ENCODE measurements around the gene PEX11G.

PEX11G gene

DNA sequence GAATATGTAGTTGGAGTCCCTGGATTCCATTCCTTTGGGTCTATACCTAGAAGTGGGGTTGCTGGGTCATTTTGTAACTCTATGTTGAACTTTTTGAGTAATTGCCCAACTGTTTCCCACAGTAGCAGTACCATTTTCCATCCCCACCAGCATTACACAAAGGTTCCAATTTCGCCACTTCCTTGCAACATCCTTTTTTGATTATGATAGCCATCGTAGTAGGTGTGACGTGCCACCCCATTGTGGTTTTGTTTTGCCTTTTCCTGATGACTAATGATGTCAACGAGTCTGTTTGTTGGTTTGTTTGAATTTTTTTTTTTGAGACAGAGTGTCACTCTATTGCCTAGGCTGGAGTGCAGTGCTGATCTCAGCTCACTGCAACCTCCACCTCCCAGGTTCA, 3.3 kb upstream of the PEX11G start:
- Histone ChIP-seq H3K4me1 (ENCODE audit: insufficient read depth, low read length, poor library complexity, severe bottlenecking) (no peaks in the 10 kb centered on the region), H2AFZ (ENCODE audit: low read length) (no peak overlapping the region), H3K79me2 (ENCODE audit: insufficient read depth, low read length) (no peaks in the 10 kb centered on the region), H3K9me3 (ENCODE audit: insufficient read depth, low read depth, low read length) (no peaks in the 10 kb centered on the region), H3K27me3 (ENCODE audit: insufficient read depth, low read length, poor library complexity, severe bottlenecking) (no peaks in the 10 kb centered on the region), H3K4me3 (ENCODE audit: low read length, poor library complexity, severe bottlenecking) (no peak overlapping the region), H3K36me3 (ENCODE audit: insufficient read depth, low read length) (no peaks in the 10 kb centered on the region), H3K9me2 (replicated peaks; ENCODE audit: low read depth, low read length) (no peaks in the 10 kb centered on the region), H3F3A (ENCODE audit: low read depth) (no peaks in the 10 kb centered on the region), H3K4me2 (ENCODE audit: low read depth, low read length, poor library complexity, severe bottlenecking) (no peak overlapping the region), H4K20me1 (ENCODE audit: insufficient read depth, low read length, poor library complexity, severe bottlenecking) (no peaks in the 10 kb centered on the region), H3K9ac (ENCODE audit: low read depth, low read length, poor library complexity, severe bottlenecking) (no peak overlapping the region)
- TF ChIP-seq, protein P1, sequence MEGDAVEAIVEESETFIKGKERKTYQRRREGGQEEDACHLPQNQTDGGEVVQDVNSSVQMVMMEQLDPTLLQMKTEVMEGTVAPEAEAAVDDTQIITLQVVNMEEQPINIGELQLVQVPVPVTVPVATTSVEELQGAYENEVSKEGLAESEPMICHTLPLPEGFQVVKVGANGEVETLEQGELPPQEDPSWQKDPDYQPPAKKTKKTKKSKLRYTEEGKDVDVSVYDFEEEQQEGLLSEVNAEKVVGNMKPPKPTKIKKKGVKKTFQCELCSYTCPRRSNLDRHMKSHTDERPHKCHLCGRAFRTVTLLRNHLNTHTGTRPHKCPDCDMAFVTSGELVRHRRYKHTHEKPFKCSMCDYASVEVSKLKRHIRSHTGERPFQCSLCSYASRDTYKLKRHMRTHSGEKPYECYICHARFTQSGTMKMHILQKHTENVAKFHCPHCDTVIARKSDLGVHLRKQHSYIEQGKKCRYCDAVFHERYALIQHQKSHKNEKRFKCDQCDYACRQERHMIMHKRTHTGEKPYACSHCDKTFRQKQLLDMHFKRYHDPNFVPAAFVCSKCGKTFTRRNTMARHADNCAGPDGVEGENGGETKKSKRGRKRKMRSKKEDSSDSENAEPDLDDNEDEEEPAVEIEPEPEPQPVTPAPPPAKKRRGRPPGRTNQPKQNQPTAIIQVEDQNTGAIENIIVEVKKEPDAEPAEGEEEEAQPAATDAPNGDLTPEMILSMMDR (conservative IDR thresholded peaks at IDR 0.05; ENCODE audit: low read length), result no peak
- TF ChIP-seq EZH2phosphoT487 (IDR thresholded peaks at IDR 0.05; ENCODE audit: borderline replicate concordance), result no peak

DNA sequence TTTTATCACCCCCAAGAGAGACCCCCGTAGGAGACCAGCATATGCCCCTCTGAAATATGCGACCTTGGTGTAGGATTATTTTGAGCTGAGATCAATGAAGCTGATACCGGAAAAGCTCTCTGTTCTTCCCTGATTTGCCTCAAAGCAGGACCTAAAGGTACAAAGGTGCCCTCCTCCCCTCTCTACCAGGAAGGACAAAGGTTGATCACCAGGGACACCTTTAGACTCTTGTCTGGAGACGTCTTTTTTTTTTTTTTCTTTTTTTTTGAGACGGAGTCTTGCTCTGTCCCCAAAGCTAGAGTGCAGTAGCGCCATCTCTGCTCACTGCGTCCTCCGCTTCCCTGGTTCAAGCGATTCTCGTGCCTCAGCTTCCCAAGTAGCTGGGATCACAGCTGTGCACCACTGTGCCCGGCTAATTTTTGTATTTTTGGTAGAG, 792 bp upstream of the PEX11G start:
- H3K9me2 ChIP-seq (replicated peaks; ENCODE audit: low read depth, low read length), result no peaks in the 10 kb centered on the region
- H3K9me3 ChIP-seq (ENCODE audit: insufficient read depth, low read depth, low read length), result no peaks in the 10 kb centered on the region
- H3K9ac ChIP-seq (ENCODE audit: low read depth, low read length, poor library complexity, severe bottlenecking), result no peak overlapping the region
- H3K4me2 ChIP-seq (ENCODE audit: low read depth, low read length, poor library complexity, severe bottlenecking), result no peak overlapping the region
- TF ChIP-seq, protein P1 (conservative IDR thresholded peaks at IDR 0.05; ENCODE audit: low read length), result no peak
- no peak for TF ChIP-seq EZH2phosphoT487 (IDR thresholded peaks at IDR 0.05; ENCODE audit: borderline replicate concordance)
- H3K4me1 ChIP-seq (ENCODE audit: insufficient read depth, low read length, poor library complexity, severe bottlenecking), result no peaks in the 10 kb centered on the region
- H3F3A ChIP-seq (ENCODE audit: low read depth), result no peaks in the 10 kb centered on the region
- no peaks in the 10 kb centered on the region for H3K27me3 ChIP-seq (ENCODE audit: insufficient read depth, low read length, poor library complexity, severe bottlenecking)
- no peak overlapping the region for H3K4me3 ChIP-seq (ENCODE audit: low read length, poor library complexity, severe bottlenecking)
- no peaks in the 10 kb centered on the region for H3K36me3 ChIP-seq (ENCODE audit: insufficient read depth, low read length)
- no peaks in the 10 kb centered on the region for H4K20me1 ChIP-seq (ENCODE audit: insufficient read depth, low read length, poor library complexity, severe bottlenecking)
- no peak overlapping the region for H2AFZ ChIP-seq (ENCODE audit: low read length)
- no peaks in the 10 kb centered on the region for H3K79me2 ChIP-seq (ENCODE audit: insufficient read depth, low read length)

DNA sequence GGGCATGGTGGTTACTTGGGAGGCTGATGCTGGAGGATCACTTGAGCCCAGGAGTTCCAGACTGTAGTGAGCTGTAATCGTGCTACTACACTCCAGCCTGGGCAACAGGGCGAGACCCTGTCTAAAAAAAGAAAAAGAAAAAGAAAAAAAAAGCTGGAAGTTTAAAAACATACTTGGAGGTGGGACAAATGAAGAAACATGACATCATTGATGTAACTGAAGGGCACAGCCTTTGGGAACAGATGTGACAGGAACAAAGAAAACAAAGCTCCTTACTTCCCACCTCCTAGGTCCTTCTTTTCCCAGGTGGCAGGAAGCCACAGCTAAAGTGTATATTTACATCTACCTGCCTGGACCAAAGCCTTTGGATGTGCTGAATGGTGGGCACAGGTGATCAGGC, 1.9 kb downstream of the PEX11G start:
- H3K9ac ChIP-seq (ENCODE audit: low read depth, low read length, poor library complexity, severe bottlenecking), result no peak overlapping the region
- no peaks in the 10 kb centered on the region for H3F3A ChIP-seq (ENCODE audit: low read depth)
- H3K27me3 ChIP-seq (ENCODE audit: insufficient read depth, low read length, poor library complexity, severe bottlenecking), result no peaks in the 10 kb centered on the region

More for the DNA sequence above, 1.9 kb downstream of the PEX11G start:
- H3K36me3 ChIP-seq (ENCODE audit: insufficient read depth, low read length), result no peaks in the 10 kb centered on the region
- H3K9me2 ChIP-seq (replicated peaks; ENCODE audit: low read depth, low read length), result no peaks in the 10 kb centered on the region
- H3K79me2 ChIP-seq (ENCODE audit: insufficient read depth, low read length), result no peaks in the 10 kb centered on the region
- no peak overlapping the region for H2AFZ ChIP-seq (ENCODE audit: low read length)
- no peak for TF ChIP-seq EZH2phosphoT487 (IDR thresholded peaks at IDR 0.05; ENCODE audit: borderline replicate concordance)
- TF ChIP-seq, protein P1 (conservative IDR thresholded peaks at IDR 0.05; ENCODE audit: low read length), result no peak
- no peaks in the 10 kb centered on the region for H4K20me1 ChIP-seq (ENCODE audit: insufficient read depth, low read length, poor library complexity, severe bottlenecking)
- H3K9me3 ChIP-seq (ENCODE audit: insufficient read depth, low read depth, low read length), result no peaks in the 10 kb centered on the region
- H3K4me2 ChIP-seq (ENCODE audit: low read depth, low read length, poor library complexity, severe bottlenecking), result no peak overlapping the region
- H3K4me1 ChIP-seq (ENCODE audit: insufficient read depth, low read length, poor library complexity, severe bottlenecking), result no peaks in the 10 kb centered on the region
- no peak overlapping the region for H3K4me3 ChIP-seq (ENCODE audit: low read length, poor library complexity, severe bottlenecking)
